ENCODE data around the gene IDUA. TPM values are rescaled to one million over a fixed set of nuclear protein-coding genes. Genes with fewer than 3 reads are reported as not detected.

Gene IDUA
- total and polyA plus RNA-seq, 2 donors (not counting 1 experiment from before 2014, with no cell fraction given) = 57.0 to 67.4 TPM

- H3K9ac ChIP-seq (ENCODE audit: low read length) = no peak overlapping the region
- peaks cover 8% of the 10 kb centered on the region for H4K20me1 ChIP-seq (ENCODE audit: control insufficient read depth, insufficient read depth, low read length, poor library complexity, severe bottlenecking)
- no peak overlapping the region for H3K4me2 ChIP-seq (replicated peaks; ENCODE audit: low read depth, low read length, poor library complexity, severe bottlenecking)
- POLR2A ChIA-PET = no interaction called here
- Mint-ChIP-seq H3K27ac (no peak overlapping the region), H3K27me3 (peaks cover 13% of the 10 kb centered on the region), H3K4me3 (peak overlapping the region; percentile 44), H3K4me1 (peaks cover 27% of the 10 kb centered on the region), H3K9me3 (ENCODE audit: insufficient read depth) (no peaks in the 10 kb centered on the region)
- no peak overlapping the region for H3K4me3 ChIP-seq (ENCODE audit: control extremely low read depth in 1 of 5, extremely low read depth in 1 of 5, insufficient read depth in 1 of 5, low read depth in 2 of 5, low read length in 4 of 5)
- intact Hi-C loops (cut with micrococcal nuclease) = no loop called here
- H3K27ac ChIP-seq (ENCODE audit: low read length in 2 of 2) = no peak overlapping the region
- CTCF ChIA-PET = no interaction called here
- ATAC-seq (ENCODE audit: low read depth) (no peak), DNase-seq (no peak)
- no peaks in the 10 kb centered on the region for H3K79me2 ChIP-seq (ENCODE audit: control insufficient read depth, insufficient read depth, low read length)
- H3K27me3 ChIP-seq (replicated peaks in 1 of 4; ENCODE audit: control extremely low read depth in 1 of 4, control insufficient read depth in 3 of 4, insufficient read depth in 4 of 4, low read length in 3 of 4) = peaks cover 0 to 45% (median 19%) of the 10 kb centered on the region in 4 experiments
- TF ChIP-seq CTCF (IDR thresholded peaks at IDR 0.05) (no peak), EZH2 (IDR thresholded peaks at IDR 0.05; ENCODE audit: borderline replicate concordance, insufficient read depth, low read depth, low read length, poor library complexity, severe bottlenecking) (no peak)
- peaks cover 19 to 25% of the 10 kb centered on the region in 2 donors for H3K4me1 ChIP-seq (ENCODE audit: control insufficient read depth in 2 of 2, insufficient read depth in 2 of 2, low read length in 2 of 2)
- H3K36me3 ChIP-seq (replicated peaks in 1 of 2; ENCODE audit: control extremely low read depth in 1 of 2, control insufficient read depth in 1 of 2, extremely low read depth in 1 of 2, insufficient read depth in 2 of 2, low read length in 1 of 2) = no peaks in the 10 kb centered on the region
- 76% methylated on average over 15 of the region's 15 CpGs for WGBS (ENCODE audit: insufficient coverage)
- H2AFZ ChIP-seq (ENCODE audit: insufficient read depth, low read depth, low read length, poor library complexity, severe bottlenecking) = no peak overlapping the region
- peaks cover 0 to 29% (median 0%) of the 10 kb centered on the region in 3 donors for H3K9me3 ChIP-seq (ENCODE audit: control extremely low read depth in 1 of 3, control insufficient read depth in 2 of 3, insufficient read depth in 1 of 3, low read length in 2 of 3)
These were observed 9.5 kb downstream of the IDUA start for GRCh38 chr4:996030-996996.

GRCh38 chr4:996997-997374 lies 10.1 kb downstream of the IDUA start:
- CTCF ChIA-PET = no interaction called here
- TF ChIP-seq EZH2 (IDR thresholded peaks at IDR 0.05; ENCODE audit: borderline replicate concordance, insufficient read depth, low read depth, low read length, poor library complexity, severe bottlenecking) (no peak), CTCF (IDR thresholded peaks at IDR 0.05) (no peak)
- peaks cover 29% of the 10 kb centered on the region for H3K4me1 Mint-ChIP-seq
- Histone ChIP-seq H3K79me2 (ENCODE audit: control insufficient read depth, insufficient read depth, low read length) (no peaks in the 10 kb centered on the region), H3K4me2 (replicated peaks; ENCODE audit: low read depth, low read length, poor library complexity, severe bottlenecking) (peak overlapping the region; percentile 72), H3K9me3 (ENCODE audit: control extremely low read depth in 1 of 3, control insufficient read depth in 2 of 3, insufficient read depth in 1 of 3, low read length in 2 of 3) (peaks cover 0 to 32% (median 0%) of the 10 kb centered on the region in 3 donors), H3K27me3 (replicated peaks in 1 of 4; ENCODE audit: control extremely low read depth in 1 of 4, control insufficient read depth in 3 of 4, insufficient read depth in 4 of 4, low read length in 3 of 4) (peaks cover 0 to 52% (median 22%) of the 10 kb centered on the region in 4 experiments), H3K4me1 (ENCODE audit: control insufficient read depth in 2 of 2, insufficient read depth in 2 of 2, low read length in 2 of 2) (peaks cover 23 to 27% of the 10 kb centered on the region in 2 donors), H2AFZ (ENCODE audit: insufficient read depth, low read depth, low read length, poor library complexity, severe bottlenecking) (no peak overlapping the region), H3K9ac (ENCODE audit: low read length) (no peak overlapping the region), H3K36me3 (replicated peaks in 1 of 2; ENCODE audit: control extremely low read depth in 1 of 2, control insufficient read depth in 1 of 2, extremely low read depth in 1 of 2, insufficient read depth in 2 of 2, low read length in 1 of 2) (no peaks in the 10 kb centered on the region), H3K4me3 (ENCODE audit: control extremely low read depth in 1 of 5, extremely low read depth in 1 of 5, insufficient read depth in 1 of 5, low read depth in 2 of 5, low read length in 4 of 5) (no peak overlapping the region), H3K27ac (ENCODE audit: low read length in 2 of 2) (no peak overlapping the region), H4K20me1 (ENCODE audit: control insufficient read depth, insufficient read depth, low read length, poor library complexity, severe bottlenecking) (peaks cover 8% of the 10 kb centered on the region)
- peaks cover 13% of the 10 kb centered on the region for H3K27me3 Mint-ChIP-seq
- no peak for DNase-seq
- peak overlapping the region; percentile 44 for H3K4me3 Mint-ChIP-seq
- ATAC-seq (ENCODE audit: low read depth) = no peak
- 11% methylated on average over 20 of the region's 25 CpGs for WGBS (ENCODE audit: insufficient coverage)
- intact Hi-C loops (cut with micrococcal nuclease) = no loop called here
- no peak overlapping the region for H3K27ac Mint-ChIP-seq
- no peaks in the 10 kb centered on the region for H3K9me3 Mint-ChIP-seq (ENCODE audit: insufficient read depth)
- POLR2A ChIA-PET = no interaction called here

Data from B cell (primary cell).